H1 (cell line): ENCODE data around the gene CENPX. TPM values are rescaled to one million over a fixed set of nuclear protein-coding genes. Genes with fewer than 3 reads are reported as not detected.

Experiments used
- BACH1 ChIP-seq: IDR thresholded peaks from 2 replicates; pipeline ENCODE4 v1.6.1; 2012; ENCODE audit warnings: low read length, improper control_type of control experiment
- BCL11A ChIP-seq, 2 experiments: IDR thresholded peaks; one replicate each; pipeline ENCODE4 v1.6.1; 2011; ENCODE audit warnings: low read depth in 2 of 2, low read length in 2 of 2, mild to moderate bottlenecking in 2 of 2
- BRCA1 ChIP-seq: IDR thresholded peaks from 2 replicates; pipeline ENCODE4 v1.6.1; 2012; ENCODE audit warnings: low read depth, low read length, improper control_type of control experiment
- EGR1 ChIP-seq: IDR thresholded peaks from 2 replicates; pipeline ENCODE4 v1.6.1; 2011; ENCODE audit warnings: low read depth, low read length, borderline replicate concordance
- EZH2 ChIP-seq: fragments of 200-600 bp; sonication (generic); IDR thresholded peaks from 2 replicates; pipeline ENCODE4 v1.7.1; 2012; ENCODE audit warnings: low read depth, mild to moderate bottlenecking, moderate library complexity, low read length, inconsistent platforms; ENCODE audit not compliant: severe bottlenecking
- KDM4A ChIP-seq: IDR thresholded peaks from one replicate; pipeline ENCODE4 v1.7.1; 2012; ENCODE audit warnings: low read depth, mild to moderate bottlenecking, moderate library complexity, low read length, inconsistent platforms; ENCODE audit not compliant: severe bottlenecking
- NANOG ChIP-seq: IDR thresholded peaks from 2 replicates; pipeline ENCODE4 v1.6.1; 2011; ENCODE audit warnings: low read length, low read depth, mild to moderate bottlenecking, inconsistent platforms; ENCODE audit not compliant: insufficient read depth, poor library complexity, severe bottlenecking
- SIRT6 ChIP-seq: IDR thresholded peaks from one replicate; pipeline ENCODE4 v1.7.1; 2012; ENCODE audit warnings: low read length, inconsistent platforms
- SIX5 ChIP-seq: IDR thresholded peaks from 2 replicates; pipeline ENCODE4 v1.6.1; 2011; ENCODE audit warnings: mild to moderate bottlenecking, low read depth, low read length
- polyA plus RNA-seq, 7 experiments: library from polyadenylated mRNA; depleted of rRNA in 3 of 7; stranded (reverse) in 5 of 7; unstranded in 2 of 7; fragments of >200 nt in 5 of 7; fragments of 200-250 nt in 2 of 7; gene quantifications; 1 replicate in 5 of 7; 2 replicates in 1 of 7; 4 replicates in 1 of 7; pipeline versions ENCODE4 v1.2.1 to v1.2.3, GENCODE V29; 2011 to 2013; ENCODE audit warnings: missing spikeins in 2 of 7, mixed read lengths in 2 of 7
- total RNA-seq: library from RNA; stranded (reverse); fragmentation: NEBNext Ultra II Directional; extraction: Animal tissue kit (Norgen Biotek cat#: 25700); gene quantifications from 2 replicates; pipeline ENCODE4 v1.2.1, GENCODE V29; 2021
- TF ChIP-seq, protein P1 (sequence below): fragments of 300-600 bp; sonication (generic); IDR thresholded peaks from 2 replicates; pipeline ENCODE4 v1.7.1; 2012; ENCODE audit warnings: low read length, moderate library complexity, mild to moderate bottlenecking, inconsistent platforms; ENCODE audit not compliant: insufficient replicate concordance

CENPX gene
- total and polyA plus RNA-seq, 2 of the 8 experiments (the other 6 are each of a cell fraction or from before 2014, with no cell fraction given), result 116 to 122 TPM

GRCh38 chr17:82049106-82049505 is 26.4 kb upstream of the CENPX start (continued):
- TF ChIP-seq, protein P1, sequence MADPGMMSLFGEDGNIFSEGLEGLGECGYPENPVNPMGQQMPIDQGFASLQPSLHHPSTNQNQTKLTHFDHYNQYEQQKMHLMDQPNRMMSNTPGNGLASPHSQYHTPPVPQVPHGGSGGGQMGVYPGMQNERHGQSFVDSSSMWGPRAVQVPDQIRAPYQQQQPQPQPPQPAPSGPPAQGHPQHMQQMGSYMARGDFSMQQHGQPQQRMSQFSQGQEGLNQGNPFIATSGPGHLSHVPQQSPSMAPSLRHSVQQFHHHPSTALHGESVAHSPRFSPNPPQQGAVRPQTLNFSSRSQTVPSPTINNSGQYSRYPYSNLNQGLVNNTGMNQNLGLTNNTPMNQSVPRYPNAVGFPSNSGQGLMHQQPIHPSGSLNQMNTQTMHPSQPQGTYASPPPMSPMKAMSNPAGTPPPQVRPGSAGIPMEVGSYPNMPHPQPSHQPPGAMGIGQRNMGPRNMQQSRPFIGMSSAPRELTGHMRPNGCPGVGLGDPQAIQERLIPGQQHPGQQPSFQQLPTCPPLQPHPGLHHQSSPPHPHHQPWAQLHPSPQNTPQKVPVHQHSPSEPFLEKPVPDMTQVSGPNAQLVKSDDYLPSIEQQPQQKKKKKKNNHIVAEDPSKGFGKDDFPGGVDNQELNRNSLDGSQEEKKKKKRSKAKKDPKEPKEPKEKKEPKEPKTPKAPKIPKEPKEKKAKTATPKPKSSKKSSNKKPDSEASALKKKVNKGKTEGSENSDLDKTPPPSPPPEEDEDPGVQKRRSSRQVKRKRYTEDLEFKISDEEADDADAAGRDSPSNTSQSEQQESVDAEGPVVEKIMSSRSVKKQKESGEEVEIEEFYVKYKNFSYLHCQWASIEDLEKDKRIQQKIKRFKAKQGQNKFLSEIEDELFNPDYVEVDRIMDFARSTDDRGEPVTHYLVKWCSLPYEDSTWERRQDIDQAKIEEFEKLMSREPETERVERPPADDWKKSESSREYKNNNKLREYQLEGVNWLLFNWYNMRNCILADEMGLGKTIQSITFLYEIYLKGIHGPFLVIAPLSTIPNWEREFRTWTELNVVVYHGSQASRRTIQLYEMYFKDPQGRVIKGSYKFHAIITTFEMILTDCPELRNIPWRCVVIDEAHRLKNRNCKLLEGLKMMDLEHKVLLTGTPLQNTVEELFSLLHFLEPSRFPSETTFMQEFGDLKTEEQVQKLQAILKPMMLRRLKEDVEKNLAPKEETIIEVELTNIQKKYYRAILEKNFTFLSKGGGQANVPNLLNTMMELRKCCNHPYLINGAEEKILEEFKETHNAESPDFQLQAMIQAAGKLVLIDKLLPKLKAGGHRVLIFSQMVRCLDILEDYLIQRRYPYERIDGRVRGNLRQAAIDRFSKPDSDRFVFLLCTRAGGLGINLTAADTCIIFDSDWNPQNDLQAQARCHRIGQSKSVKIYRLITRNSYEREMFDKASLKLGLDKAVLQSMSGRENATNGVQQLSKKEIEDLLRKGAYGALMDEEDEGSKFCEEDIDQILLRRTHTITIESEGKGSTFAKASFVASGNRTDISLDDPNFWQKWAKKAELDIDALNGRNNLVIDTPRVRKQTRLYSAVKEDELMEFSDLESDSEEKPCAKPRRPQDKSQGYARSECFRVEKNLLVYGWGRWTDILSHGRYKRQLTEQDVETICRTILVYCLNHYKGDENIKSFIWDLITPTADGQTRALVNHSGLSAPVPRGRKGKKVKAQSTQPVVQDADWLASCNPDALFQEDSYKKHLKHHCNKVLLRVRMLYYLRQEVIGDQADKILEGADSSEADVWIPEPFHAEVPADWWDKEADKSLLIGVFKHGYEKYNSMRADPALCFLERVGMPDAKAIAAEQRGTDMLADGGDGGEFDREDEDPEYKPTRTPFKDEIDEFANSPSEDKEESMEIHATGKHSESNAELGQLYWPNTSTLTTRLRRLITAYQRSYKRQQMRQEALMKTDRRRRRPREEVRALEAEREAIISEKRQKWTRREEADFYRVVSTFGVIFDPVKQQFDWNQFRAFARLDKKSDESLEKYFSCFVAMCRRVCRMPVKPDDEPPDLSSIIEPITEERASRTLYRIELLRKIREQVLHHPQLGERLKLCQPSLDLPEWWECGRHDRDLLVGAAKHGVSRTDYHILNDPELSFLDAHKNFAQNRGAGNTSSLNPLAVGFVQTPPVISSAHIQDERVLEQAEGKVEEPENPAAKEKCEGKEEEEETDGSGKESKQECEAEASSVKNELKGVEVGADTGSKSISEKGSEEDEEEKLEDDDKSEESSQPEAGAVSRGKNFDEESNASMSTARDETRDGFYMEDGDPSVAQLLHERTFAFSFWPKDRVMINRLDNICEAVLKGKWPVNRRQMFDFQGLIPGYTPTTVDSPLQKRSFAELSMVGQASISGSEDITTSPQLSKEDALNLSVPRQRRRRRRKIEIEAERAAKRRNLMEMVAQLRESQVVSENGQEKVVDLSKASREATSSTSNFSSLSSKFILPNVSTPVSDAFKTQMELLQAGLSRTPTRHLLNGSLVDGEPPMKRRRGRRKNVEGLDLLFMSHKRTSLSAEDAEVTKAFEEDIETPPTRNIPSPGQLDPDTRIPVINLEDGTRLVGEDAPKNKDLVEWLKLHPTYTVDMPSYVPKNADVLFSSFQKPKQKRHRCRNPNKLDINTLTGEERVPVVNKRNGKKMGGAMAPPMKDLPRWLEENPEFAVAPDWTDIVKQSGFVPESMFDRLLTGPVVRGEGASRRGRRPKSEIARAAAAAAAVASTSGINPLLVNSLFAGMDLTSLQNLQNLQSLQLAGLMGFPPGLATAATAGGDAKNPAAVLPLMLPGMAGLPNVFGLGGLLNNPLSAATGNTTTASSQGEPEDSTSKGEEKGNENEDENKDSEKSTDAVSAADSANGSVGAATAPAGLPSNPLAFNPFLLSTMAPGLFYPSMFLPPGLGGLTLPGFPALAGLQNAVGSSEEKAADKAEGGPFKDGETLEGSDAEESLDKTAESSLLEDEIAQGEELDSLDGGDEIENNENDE, result no peak
- TF ChIP-seq KDM4A (no peak), SIX5 (no peak), SIRT6 (no peak), EZH2 (no peak), EGR1 (no peak), BRCA1 (no peak), NANOG (no peak), BACH1 (no peak), BCL11A (IDR thresholded peaks at IDR 0.05; ENCODE audit: low read depth in 2 of 2, low read length in 2 of 2) (no peak)
